ENCODE data around the gene RNF39.
"Not testable (repeated sequence)": the region's sequence is repeated elsewhere in the genome, so short reads cannot be mapped to it uniquely, and the experiment has no call there.

The RNF39 gene

DNA sequence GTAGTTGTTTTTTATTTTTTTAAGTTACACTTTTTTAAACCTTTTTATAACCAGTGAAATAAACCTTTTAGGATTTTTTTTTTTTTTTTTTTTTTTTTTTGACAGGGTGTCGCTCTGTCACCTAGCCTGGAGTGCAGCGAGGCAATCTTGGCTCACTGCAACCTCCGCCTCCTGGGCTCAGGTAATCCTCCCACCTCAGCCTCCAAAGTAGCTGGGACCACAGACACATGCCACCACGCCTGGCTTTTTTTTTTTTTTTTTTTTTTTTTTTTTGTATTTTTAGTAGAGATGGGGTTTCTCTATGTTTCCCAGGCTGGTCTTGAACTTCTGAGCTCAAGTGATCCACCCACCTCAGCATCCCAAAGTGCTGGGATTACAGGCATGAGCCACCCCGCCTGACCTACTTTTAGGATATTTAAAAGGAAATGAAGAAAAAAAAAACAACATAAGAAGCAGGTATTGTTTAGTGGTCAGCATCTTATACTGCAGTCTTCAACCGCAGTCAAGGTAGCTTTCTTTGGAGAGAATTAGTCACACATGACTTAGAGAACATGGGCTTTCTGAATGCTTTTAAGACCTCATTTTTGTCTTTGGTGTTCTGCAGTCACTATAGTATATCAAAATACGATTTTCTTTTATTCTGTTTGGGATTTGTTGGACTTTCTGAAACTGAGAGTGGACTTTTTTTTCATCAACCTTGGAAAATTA, 12.9 kb downstream of the RNF39 start:
- no peak for DNase-seq (ENCODE audit: low spot score)

DNA sequence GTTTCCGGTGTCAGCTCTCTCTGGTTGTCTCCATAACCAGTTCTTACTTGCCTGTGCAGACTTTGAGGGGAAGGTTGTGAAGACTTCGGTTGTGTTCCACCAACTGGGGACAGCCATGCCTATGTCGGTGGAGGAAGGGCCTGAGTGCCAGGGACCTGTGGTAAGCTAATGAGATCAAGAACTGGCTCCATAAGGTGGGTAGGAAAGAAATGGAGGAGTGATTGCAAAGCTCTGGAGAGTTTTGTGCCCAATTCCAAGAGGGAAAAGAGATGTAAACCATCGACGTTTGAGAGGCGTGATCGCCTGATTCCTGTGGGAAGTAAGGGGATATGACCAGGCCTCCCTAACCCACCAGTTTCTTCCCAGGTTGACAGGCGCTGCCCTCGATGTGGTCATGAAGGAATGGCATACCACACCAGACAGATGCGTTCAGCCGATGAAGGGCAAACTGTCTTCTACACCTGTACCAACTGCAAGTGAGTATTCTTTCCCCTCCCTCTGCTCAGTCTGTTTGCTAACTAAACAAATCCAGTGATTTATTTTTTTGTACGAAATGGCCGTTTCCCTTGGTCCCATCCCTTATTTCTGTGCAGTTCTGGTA, 13.6 kb downstream of the RNF39 start:
- no peak for DNase-seq (ENCODE audit: low spot score)

DNA sequence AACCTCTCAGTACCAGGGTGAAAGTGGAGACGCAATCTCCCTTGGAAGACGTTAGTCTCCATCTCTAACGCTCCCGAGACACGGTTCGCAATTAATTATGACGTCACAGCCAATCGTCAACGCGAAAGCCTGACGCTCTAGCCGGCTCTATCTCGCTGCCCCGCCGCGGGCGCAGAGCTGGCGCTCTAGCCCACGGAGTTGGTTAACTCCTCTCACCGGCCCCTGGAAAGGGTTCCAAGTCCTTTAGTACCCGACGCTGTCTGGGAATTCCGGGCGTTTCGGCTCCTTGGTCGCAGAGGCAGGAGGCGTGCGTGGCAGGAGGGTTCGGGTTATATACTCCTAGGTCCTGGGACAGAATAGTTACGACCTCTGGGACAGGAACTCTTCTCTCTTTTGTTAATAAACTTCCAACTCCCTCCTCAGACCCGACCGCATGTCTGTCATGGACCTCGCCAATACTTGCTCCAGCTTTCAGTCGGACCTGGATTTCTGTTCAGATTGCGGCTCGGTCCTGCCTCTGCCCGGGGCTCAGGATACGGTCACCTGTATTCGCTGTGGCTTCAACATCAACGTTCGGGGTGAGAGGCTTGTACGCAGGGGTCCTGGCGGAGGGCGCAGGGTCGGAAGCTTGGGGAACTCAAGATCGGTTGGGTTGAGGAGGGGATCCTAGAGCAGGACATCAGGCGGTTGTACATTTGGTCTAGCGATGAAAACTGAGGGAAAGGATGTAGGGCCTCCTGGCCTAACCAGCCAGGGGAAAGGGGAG, 14.3 kb downstream of the RNF39 start, which contains the start of gene POLR1H:
TSS of gene POLR1H (plus strand) at position 174 of the 766 bp plus-strand sequence. CDS start at position 434, 260 bp downstream.
- peak; percentile 98 for DNase-seq (ENCODE audit: low spot score)

DNA sequence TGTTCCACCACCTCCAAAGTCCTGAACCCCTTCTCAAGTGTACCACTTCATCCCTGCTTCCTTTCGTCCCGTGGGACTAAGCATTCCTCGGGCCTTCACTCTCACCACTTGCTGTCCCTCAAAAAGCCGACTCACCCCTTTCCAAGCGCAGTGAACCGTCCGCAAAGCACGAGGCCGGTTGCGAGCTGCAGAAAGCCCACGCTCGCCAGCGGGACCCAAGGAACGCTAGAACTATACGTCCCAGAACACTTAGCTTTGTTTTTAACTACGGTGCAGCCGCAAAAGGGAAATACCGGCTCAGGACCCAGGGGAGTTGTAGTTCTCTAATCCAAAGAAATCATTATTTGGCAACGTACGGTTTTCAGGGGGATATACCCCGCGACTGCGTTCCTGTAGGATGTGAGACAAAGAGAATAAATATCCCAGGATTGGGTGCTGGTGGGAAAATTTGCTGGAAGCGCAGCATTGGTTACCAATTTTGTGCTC, 14.9 kb downstream of the RNF39 start:
- peak; percentile 40 for DNase-seq (ENCODE audit: low spot score)

DNA sequence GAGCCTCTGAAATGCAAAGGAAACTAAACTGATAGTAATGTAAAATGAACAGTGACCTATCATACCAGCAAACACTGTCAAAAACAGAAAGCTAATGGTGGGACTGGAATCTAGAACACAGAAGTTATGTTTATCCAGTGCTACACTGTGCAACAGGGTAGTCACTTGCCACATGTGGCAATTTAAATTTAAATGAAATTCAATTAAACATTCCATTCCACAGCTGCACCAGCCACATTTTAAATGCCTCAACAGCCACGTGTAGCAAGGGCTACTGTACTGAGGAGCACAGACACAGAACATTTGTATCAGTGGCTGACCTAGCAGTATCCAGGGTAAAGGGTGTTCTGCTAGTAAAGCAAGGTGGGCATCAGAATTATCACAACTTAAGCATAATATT, 20.1 kb downstream of the RNF39 start:
- DNase-seq (ENCODE audit: low spot score) = no peak

DNA sequence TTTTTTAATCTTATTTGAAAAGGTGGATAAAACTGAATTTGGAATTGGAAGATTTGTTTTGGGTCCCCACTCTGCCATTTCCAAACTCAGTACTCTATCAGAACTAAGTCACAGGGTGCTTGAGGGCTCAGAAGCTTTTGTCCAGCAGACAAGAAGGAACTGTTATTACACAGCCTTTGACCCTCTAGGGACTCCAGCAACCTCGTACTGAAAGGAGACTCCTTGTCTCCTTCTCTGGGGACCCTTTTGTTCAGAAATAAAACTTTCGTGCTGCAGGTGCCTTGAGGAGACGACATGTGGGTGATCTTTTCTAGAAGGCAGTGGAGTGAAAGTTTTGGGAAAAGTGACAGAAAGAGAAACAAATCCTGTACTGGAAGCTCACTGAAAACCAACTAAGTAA, 21.9 kb downstream of the RNF39 start:
- no peak for DNase-seq (ENCODE audit: low spot score)

DNA sequence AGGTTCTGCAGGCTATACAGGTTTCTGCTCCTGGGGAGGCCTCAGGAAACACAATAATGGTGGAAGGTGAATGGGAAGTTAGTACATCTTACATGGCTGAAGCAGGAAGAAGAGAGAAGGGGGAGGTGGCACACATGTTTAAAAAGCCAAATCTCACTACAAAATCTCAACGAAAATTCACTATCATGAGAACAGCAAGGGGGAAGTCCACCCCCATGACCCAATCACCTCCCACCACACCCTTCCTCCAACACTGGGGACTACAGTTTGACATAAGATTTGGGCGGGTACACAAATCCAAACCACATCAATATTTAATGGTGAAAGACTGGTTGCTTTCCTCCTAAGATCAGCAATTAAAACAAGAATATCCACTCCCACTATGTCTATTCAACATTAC, 28.3 kb downstream of the RNF39 start:
- no peak for DNase-seq (ENCODE audit: low spot score)

DNA sequence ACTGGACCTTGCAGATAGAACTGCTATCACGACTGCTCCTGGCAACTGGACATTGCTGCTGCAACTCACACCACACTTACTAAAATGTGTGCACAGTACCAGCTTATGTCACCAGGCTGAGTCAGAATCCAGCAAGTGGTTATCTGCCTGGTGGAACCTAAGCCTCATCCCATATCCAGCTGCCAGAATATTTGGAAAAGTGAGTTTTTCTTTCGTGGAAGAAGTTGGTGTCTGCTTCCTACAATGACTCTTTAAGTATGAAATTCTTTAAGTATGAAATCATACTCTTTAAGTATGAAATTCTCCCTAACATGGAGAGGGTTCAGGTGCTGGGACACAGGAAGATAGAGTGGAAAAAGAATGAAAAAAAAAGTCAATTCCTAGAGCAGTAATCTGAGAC, 30.9 kb downstream of the RNF39 start:
- no peak for DNase-seq (ENCODE audit: low spot score)

DNA sequence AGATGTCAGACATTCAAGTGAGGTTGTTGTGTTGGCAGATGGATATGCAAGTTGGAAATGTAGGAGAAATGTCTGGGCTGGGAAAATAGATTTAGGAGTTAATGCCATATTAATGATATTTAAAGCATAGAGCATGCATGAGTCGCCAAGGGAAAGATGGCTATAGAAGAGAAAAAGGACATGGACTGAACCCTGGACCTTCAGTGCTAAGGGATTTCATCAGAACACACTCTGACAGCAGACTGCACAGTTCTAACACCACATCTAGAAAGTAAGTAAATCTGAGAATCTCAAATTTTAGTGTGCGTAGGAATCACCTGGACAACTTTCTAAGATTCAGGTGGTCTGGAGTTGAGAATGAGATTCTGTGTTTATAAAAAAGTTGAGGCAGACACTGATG, 31.8 kb downstream of the RNF39 start:
- DNase-seq (ENCODE audit: low spot score) = no peak

DNA sequence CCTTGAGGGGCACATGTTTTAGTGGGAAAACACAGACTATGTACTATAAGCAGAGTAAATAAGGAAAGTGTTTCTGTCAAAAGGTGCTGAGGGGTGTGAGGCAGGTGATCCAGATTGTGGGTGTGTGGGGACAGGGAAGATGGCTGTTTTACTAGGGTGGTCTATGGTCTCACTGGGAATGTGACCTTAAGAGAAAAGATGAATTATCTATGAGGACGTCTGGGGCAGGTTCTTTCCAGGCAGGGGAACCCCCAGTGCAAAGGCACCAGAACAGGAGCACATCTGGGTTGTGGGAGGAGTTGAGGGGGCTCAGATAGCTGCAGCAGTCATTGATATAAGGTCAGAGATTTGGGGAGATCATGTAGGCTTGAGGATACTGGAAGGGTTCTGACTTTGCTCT, 32.7 kb downstream of the RNF39 start:
- DNase-seq (ENCODE audit: low spot score) = no peak

DNA sequence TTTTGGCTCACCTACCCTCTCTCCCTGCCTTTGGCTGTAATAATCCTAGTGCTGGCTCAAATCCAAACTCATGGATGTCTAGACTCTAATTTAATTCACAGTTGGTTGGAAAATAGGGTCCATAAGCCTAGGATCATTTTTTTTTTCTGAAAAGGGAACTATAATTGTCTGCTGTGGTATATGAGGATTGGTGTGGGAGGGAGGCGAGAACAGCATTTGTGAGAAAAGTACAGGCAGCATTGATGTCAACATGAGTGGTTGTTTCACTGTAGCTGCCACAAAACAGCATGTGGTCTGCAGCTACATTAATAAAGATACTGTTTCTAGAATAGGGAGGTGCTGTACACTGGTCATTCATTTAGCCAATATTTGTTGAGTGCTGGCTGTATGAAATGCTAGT, 33.1 kb downstream of the RNF39 start:
- no peak for DNase-seq (ENCODE audit: low spot score)

DNA sequence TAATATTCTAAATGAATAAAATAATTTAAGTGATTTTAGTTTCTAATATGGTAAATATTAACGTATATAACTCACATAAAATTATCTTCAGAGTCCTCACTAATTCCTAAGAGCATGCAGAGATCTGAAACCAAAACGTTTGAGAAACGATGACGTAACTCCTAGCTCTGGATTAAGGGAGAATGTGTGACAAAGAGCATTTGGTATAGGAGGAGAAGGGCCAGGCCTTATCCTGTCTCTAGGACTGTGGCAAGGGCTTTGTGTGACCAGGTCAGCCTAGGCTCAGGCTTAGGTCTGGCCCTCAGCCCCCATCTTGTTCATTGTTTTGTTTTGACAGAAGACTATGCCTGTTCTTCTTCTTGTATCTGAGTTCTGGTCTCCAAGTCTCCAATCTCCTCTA, 33.7 kb downstream of the RNF39 start:
- no peak for DNase-seq (ENCODE audit: low spot score)

DNA sequence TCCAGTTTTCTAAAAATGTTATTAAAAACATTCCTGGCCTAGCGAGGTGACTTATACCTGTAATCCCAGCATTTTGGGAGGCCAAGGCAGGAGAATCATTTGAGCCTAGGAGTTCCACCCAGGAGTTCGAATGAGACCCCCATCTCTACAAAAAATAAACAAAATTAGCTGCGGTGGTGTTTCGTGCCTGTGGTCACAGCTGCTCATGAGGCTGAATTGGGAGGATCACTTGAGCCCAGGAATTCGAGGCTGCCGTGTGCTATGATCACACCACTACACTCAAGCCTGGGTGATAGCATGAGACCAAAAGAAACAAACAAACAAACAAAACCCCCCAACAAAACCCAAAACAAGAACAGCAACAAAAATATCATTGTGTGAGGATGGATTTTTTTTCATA, 34.3 kb downstream of the RNF39 start:
- no peak for DNase-seq (ENCODE audit: low spot score)

DNA sequence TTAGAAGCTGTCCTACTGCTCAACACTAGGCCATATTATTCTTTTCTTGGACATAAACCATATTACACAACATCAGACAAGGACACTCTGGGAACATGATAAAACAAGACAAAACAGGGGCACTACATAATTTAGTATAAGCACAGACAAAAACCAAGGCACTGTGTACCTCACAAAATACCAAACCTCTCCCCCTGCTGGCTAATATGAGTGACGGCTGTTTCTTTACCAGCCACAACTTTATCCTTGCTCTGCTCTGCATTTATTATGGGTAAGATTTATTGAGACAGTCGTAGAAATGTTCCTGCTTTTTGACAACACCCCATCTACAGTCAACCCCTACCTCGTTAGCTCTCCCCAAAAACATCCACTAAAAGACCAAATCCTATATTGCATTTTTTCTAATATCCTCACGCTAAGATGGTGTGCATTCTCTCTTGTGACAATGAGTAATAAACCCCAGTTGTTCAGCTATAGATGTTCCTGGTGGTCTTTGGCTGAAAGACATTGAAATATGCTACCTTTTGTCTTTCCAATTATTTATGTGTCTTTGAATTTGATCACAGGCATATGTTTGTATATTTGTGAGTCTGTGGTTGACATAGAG, 38.3 kb downstream of the RNF39 start:
- no peak for DNase-seq (ENCODE audit: low spot score)

DNA sequence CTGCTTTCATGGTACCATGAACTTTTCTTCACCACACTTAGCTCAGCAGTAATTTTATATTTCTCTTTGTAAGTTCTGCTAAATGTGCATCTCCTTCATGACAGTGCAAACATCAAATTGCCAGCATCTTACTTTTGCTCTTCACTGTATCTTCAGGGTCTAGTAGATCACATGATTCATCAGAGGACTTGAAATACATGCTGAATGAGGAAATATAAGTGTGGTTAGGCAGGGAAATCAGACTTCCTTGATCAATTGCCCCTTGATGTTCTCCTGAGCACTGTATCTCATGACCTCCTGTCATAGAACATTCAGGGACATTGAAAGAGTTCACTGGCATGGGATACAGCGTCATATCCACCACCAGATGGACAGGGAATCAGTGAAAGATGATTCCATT, 39.8 kb downstream of the RNF39 start:
- no peak for DNase-seq (ENCODE audit: low spot score)

DNA sequence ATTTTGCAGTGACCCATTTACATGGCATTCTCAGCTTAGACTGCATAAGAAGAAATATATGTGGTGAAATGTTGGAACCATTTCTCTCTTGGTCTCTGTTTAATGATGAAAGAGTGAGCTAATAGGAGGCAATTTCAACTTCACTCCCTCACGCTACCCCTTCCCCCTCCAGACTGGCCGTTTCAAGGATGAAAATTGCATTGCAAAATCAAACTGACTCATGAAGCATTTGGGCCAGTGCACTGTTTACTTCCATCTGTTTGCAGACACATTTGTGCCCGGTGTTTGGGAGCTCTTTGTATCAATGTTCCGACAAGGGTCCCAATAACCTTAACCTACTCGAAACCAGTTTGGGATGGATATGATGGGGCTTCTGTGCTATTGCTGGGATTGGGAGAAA, 42.1 kb downstream of the RNF39 start:
- not testable (repeated sequence) for DNase-seq (ENCODE audit: low spot score)

DNA sequence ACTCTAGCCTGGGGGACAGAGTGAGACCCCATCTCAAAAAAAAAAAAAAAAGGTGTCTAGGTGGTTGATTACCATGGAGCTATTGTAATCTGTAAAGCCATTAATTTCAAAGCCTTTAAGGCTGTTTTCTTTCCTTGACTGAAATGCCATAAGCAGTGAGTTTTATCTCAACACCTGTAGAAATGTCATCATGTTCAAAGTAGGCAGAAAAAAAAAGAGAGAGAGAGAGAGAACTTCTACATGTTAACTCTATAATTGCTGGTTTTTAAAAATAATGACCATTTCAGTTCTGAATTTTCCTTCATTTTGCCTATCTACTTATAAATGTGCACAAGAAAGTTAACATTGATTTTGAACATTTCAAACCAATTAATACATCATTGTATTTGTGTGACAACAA, 44.2 kb downstream of the RNF39 start:
- no peak for DNase-seq (ENCODE audit: low spot score)

DNA sequence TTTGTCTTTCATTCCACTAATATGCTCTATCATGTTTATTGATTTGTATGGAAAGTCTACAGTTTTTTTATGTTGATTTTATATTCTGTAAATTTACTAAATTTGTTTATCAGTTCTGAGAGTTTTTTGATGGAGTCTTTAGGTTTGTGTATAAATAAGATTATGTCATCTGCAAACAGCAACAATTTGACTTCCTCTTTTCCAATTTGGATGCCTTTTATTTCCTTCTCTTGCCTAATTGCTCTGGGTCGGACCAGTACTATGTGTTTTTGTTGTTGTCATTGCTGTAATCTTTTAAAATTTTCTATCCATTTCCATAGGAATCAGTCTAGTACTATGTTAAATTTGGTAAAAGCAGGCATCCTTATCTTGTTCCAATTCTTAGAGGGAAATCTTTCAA, 46.0 kb downstream of the RNF39 start:
- DNase-seq (ENCODE audit: low spot score) = no peak

DNA sequence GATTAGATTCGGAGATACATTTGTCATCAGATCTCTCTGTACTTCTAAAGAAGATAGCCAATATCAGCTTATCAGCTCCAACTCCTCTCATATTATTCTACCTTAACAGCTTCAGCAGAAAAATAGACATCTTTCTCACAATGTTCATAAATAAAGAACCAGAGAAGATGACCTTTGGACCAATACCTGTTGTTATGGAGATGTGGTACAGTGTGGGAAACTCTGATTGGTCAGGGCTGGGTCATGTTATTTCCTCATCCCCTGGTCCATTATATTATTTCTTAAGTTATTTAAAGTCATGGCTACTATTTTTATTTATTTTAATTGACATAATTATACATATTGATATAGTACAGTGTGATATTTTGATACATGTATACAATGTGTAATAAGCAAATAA, 50.4 kb downstream of the RNF39 start:
- no peak for DNase-seq (ENCODE audit: low spot score)

DNA sequence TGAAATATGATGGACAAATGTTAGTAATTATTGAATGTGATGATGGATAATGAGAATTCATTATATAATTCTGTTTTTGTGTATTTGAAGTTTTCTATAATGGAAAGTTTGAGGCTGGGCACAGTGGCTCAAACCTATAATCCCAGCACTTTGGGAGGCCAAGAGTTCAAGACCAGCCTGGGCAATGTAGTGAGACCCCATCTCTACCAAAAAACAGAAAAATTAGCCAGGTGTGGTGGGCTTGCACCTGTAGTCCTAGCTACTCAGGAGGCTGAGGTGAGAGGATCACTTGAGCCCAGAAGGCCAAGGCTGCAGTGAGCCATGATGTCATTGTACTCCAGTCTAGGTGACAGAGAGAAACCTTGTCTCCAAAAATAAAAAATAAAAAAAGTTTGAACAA, 52.9 kb downstream of the RNF39 start:
- not testable (repeated sequence) for DNase-seq (ENCODE audit: low spot score)

DNA sequence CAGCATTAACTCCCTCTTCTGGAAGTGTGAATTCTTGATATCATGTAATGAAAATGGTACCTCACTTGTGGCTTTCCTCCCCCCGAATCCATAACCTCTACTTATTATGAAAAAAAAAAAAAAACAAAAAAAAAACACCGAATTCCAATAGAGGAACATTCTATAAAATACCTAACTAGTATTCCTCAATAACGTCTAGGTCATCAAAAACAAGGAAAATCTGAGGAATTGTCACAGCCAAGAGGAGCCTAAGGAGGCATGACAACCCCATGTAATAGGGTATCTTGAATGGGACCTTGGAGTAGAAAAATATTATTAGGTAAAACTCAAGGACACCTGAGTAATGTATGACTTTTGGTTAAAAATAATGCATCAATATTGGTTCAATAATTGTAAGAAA, 53.4 kb downstream of the RNF39 start:
- DNase-seq (ENCODE audit: low spot score) = no peak

DNA sequence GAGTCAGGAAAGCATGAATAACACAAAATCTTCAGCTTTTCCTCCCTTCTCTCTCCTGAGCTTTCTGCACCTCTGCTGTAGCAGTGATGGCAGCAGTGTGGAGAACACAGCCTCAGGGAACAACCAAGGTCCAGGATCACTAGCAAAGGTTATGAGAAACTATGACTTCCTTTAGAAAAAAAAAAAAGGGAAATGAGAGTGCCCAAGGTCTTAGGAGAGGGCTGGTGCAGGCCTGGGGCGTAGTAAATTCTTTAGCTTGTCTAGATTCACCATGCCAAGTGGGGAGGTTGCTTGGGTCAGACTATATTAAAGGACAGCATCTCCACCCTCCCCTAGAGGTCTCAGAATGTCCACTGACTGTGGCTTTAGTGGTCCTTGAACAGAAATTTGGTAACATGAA, 54.9 kb downstream of the RNF39 start:
- no peak for DNase-seq (ENCODE audit: low spot score)

All from COLO829 (cell line).